H1 (cell line): Measurements from ENCODE around the gene ELMO3. TPM values are rescaled to one million over a fixed set of nuclear protein-coding genes. Genes with fewer than 3 reads are reported as not detected.

Experiments used
- ASH2L ChIP-seq: fragments of 200-600, 300-600 bp; sonication (generic); IDR thresholded peaks from one replicate; pipeline ENCODE4 v1.7.1; 2017; ENCODE audit warnings: low read length
- BACH1 ChIP-seq: IDR thresholded peaks from 2 replicates; pipeline ENCODE4 v1.6.1; 2012; ENCODE audit warnings: low read length, improper control_type of control experiment
- CBX5 ChIP-seq: fragments of 300-800, 300-1000 bp; sonication (generic); IDR thresholded peaks from 2 replicates; pipeline ENCODE4 v1.7.1; 2016; ENCODE audit warnings: antibody characterized with exemption, low read length, low read depth
- EGR1 ChIP-seq: IDR thresholded peaks from 2 replicates; pipeline ENCODE4 v1.6.1; 2011; ENCODE audit warnings: low read depth, low read length, borderline replicate concordance
- JUN ChIP-seq: IDR thresholded peaks from 2 replicates; pipeline ENCODE4 v1.6.1; 2011; ENCODE audit warnings: low read depth, mild to moderate bottlenecking, improper control_type of control experiment, low read length
- JUND ChIP-seq: IDR thresholded peaks from 2 replicates; pipeline ENCODE4 v1.6.1; 2011; ENCODE audit warnings: mild to moderate bottlenecking, improper control_type of control experiment, low read length
- KDM5A ChIP-seq: fragments of 200-600 bp; IDR thresholded peaks from 2 replicates; pipeline ENCODE4 v1.7.1; 2012; ENCODE audit warnings: mild to moderate bottlenecking, low read length, inconsistent platforms, mixed read lengths
- POLR2A ChIP-seq, 2 experiments: IDR thresholded peaks; 1 replicate in 1 of 2; 2 replicates in 1 of 2; pipeline ENCODE4 v1.6.1; 2011; ENCODE audit warnings: low read depth in 2 of 2, low read length in 2 of 2, mild to moderate bottlenecking in 2 of 2; ENCODE audit errors: control extremely low read depth in 1 of 2
- SIN3A ChIP-seq, 2 experiments: IDR thresholded peaks in 1 of 2; conservative IDR thresholded peaks in 1 of 2; 2 replicates each; pipeline ENCODE4 v1.6.1; 2011 to 2012; ENCODE audit warnings: low read length in 2 of 2, improper control_type of control experiment in 1 of 2, low read depth in 1 of 2, mild to moderate bottlenecking in 1 of 2
- SP2 ChIP-seq: IDR thresholded peaks from 2 replicates; pipeline ENCODE4 v1.6.1; 2012; ENCODE audit warnings: mild to moderate bottlenecking, low read length, inconsistent platforms
- SP4 ChIP-seq: IDR thresholded peaks from 2 replicates; pipeline ENCODE4 v1.6.1; 2012; ENCODE audit warnings: low read length, inconsistent platforms
- SUZ12 ChIP-seq: fragments of 200-600 bp; sonication (generic); IDR thresholded peaks from 2 replicates; pipeline ENCODE4 v1.6.1; 2012; ENCODE audit warnings: mild to moderate bottlenecking, inconsistent platforms, low read length, moderate library complexity, mixed read lengths
- TAF1 ChIP-seq: IDR thresholded peaks from 2 replicates; pipeline ENCODE4 v1.6.1; 2011; ENCODE audit warnings: mild to moderate bottlenecking, low read depth, low read length
- TCF12 ChIP-seq: IDR thresholded peaks from 2 replicates; pipeline ENCODE4 v1.6.1; 2011; ENCODE audit warnings: low read depth, mild to moderate bottlenecking, low read length
- polyA plus RNA-seq, 7 experiments: library from polyadenylated mRNA; depleted of rRNA in 3 of 7; stranded (reverse) in 5 of 7; unstranded in 2 of 7; fragments of >200 nt in 5 of 7; fragments of 200-250 nt in 2 of 7; gene quantifications; 1 replicate in 5 of 7; 2 replicates in 1 of 7; 4 replicates in 1 of 7; pipeline versions ENCODE4 v1.2.1 to v1.2.3, GENCODE V29; 2011 to 2013; ENCODE audit warnings: missing spikeins in 2 of 7, mixed read lengths in 2 of 7
- total RNA-seq: library from RNA; stranded (reverse); fragmentation: NEBNext Ultra II Directional; extraction: Animal tissue kit (Norgen Biotek cat#: 25700); gene quantifications from 2 replicates; pipeline ENCODE4 v1.2.1, GENCODE V29; 2021

Gene ELMO3
- total and polyA plus RNA-seq, 2 of the 8 experiments (the other 6 are each of a cell fraction or from before 2014, with no cell fraction given) = 9.6 to 10.9 TPM

GRCh38 chr16:67183627-67184452, 15.1 kb upstream of the ELMO3 start, which contains the start of gene MATCAP1 (continued):
- TF ChIP-seq POLR2A (IDR thresholded peaks at IDR 0.05; ENCODE audit: control extremely low read depth in 1 of 2, low read depth in 2 of 2, low read length in 2 of 2) (peak in 1 of 2 experiments; percentile 79; a peak in 2 of 3 replicates), TAF1 (peak; percentile 62), EGR1 (peak; percentile 86; the same call in 1 of the 2 replicates), CBX5 (no peak), TCF12 (no peak), BACH1 (0 out of 2 replicates have a peak, but pooled peaks have one; percentile 14), SUZ12 (no peak), SIN3A (conservative IDR thresholded peaks at IDR 0.05 in 1 of 2, IDR thresholded peaks at IDR 0.05 in 1 of 2; ENCODE audit: low read depth in 1 of 2, low read length in 2 of 2) (peak in 1 of 2 experiments; percentile 16; a peak in 1 of 4 replicates), JUN (no peak), ASH2L (peak; percentile 38), SP4 (peak; percentile 75), KDM5A (no peak), JUND (0 out of 2 replicates have a peak, but pooled peaks have one; percentile 30), SP2 (peak; percentile 64)
